Epithelial cell of proximal tubule (primary cell): Measurements from ENCODE around the gene MBNL1. TPM values are rescaled to one million over a fixed set of nuclear protein-coding genes. Genes with fewer than 3 reads are reported as not detected.

Experiments used
- DNase-seq: peaks from one replicate; pipeline ENCODE4 v3.0.0-alpha.2; 2011; ENCODE audit warnings: low read depth
- H3K4me3 ChIP-seq: 2 replicates; pipeline ENCODE4 v1.5.1; 2011; ENCODE audit warnings: low read depth, mild to moderate bottlenecking, low read length
- CTCF ChIP-seq: conservative IDR thresholded peaks from 2 replicates; pipeline ENCODE4 v1.5.1; 2012; ENCODE audit warnings: low read depth, mild to moderate bottlenecking, low read length
- total RNA-seq: library from RNA; depleted of rRNA; stranded (reverse); fragments of >200 nt; gene quantifications from 2 replicates; pipeline ENCODE4 v1.2.3, GENCODE V29; 2015

The MBNL1 gene
- total RNA-seq, 1 donor from 2014 or later: 75.3 TPM

- no peak for TF ChIP-seq CTCF
- no peak for DNase-seq
- H3K4me3 ChIP-seq: no peak overlapping the region
Measured at GRCh38 chr3:152289708-152290107, 21.0 kb downstream of the MBNL1 start.

GRCh38 chr3:152290374-152290773 lies 21.6 kb downstream of the MBNL1 start:
- DNase-seq: no peak
- no peak for TF ChIP-seq CTCF
- H3K4me3 ChIP-seq: no peak overlapping the region

DNA sequence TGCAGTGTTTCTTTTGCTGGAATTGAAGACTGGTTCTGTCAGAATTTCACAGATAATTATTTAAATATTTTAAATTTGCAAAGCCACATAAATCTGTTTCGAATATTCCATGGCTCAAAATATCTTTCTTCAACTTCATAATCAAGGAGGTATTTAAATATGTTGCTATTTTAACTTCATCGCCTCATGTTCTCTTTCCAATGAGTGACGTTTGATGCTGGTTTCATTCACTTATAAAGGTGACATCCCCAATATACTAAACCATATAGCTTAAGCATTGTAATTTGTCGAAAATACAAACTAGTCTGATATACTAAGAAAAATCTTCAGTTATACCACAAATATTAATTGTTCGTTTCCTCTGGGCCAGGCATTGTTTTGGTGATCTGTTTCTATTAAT lies 22.5 kb downstream of the MBNL1 start:
- TF ChIP-seq CTCF: no peak
- no peak overlapping the region for H3K4me3 ChIP-seq
- no peak for DNase-seq

DNA sequence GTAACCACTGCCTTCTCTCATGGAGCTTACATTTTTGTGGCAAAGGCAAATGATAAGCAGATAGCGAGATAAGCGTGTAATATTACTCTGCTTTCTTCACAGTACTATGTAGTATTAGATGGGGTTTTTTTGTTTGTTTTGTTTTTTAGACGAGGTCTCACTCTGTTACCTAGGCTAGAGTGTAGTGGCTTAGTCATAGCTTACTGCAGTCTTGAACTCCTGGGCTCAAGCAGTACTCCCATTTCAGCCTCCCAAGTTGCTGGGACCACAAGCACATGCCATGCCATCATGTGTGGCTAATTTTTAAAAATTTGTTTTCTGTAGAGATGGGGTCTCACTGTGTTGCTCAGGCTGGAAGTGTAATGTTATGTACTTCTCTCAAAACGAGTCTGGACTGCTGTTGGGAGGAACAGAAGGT lies 22.9 kb downstream of the MBNL1 start:
- DNase-seq: no peak
- no peak overlapping the region for H3K4me3 ChIP-seq
- no peak for TF ChIP-seq CTCF

DNA sequence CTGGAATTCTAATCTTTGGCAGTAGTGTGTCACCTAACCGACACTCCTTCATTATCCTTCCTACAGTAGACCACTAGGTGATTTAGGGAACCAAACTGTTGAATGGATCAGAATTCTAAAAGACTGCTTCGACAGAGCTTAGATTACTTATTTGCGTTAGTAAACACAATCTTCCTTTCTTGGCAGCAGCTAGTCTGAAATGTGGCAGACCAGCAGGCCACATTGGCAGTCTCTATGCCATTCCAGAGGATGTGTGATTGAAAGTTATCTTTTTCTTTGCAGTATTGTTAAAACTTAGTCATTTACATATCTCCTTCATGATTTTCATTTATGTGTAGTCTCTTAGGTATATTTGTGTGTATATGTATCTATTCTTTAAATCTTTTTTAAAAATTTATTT lies 23.6 kb downstream of the MBNL1 start:
- no peak for DNase-seq
- no peak for TF ChIP-seq CTCF
- no peak overlapping the region for H3K4me3 ChIP-seq

DNA sequence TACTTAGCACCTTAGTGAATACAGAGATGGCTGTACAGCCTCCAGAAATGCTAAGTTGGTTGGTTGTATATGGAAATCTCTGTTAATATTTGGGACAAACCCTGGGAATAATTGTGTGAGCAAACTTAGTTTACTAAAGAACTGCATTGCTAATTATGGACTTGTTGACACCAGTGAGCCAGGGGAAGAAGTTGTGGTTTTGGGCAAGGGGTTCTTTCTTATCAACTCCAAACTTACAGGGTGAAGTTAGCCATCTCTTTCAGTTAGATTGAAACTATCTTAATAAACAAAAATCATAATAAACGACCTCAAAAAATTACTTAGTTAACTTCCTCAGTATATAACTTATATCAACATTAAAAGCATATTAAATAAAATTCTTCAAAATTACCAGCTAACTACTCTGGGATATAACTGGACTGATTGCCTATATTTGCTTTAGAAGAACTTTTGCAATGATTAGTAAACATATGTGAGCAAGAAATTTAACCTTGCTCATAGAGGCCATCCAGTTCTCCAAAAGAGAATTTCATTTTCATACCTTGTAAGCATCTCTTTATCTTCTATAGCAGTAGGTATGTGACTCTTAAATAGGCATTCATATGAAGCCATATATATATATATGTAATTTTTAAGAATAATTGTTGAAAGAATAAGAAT lies 24.7 kb downstream of the MBNL1 start:
- no peak for DNase-seq
- TF ChIP-seq CTCF: no peak
- no peak overlapping the region for H3K4me3 ChIP-seq

GRCh38 chr3:152295344-152295743 lies 26.6 kb downstream of the MBNL1 start:
- TF ChIP-seq CTCF: no peak
- no peak for DNase-seq

More at GRCh38 chr3:152295344-152295743, 26.6 kb downstream of the MBNL1 start:
- H3K4me3 ChIP-seq: no peak overlapping the region
